Activated T-cell treated with anti-CD3 and anti-CD28 coated beads, Interleukin-2, amount 50 U/mL, for 4 hours (primary cell): ENCODE measurements around the gene MTMR12. TPM values are rescaled to one million over a fixed set of nuclear protein-coding genes. Genes with fewer than 3 reads are reported as not detected.

Experiments used
- ATAC-seq, 2 donors: fragments of 200-7000 bp; cut with Tn5 transposase; one replicate each; pipeline ENCODE4 v1.10.0; 2021
- DNase-seq: peaks from one replicate; pipeline ENCODE4 v3.0.0-alpha.2; 2020
- H3K27me3 Mint-ChIP-seq: one replicate; pipeline ENCODE4 v1.8.0; 2021; ENCODE audit warnings: low read depth, mixed read lengths
- H3K36me3 Mint-ChIP-seq: one replicate; pipeline ENCODE4 v1.8.0; 2022; ENCODE audit warnings: mixed read lengths; ENCODE audit not compliant: insufficient read depth
- H3K4me1 Mint-ChIP-seq: one replicate; pipeline ENCODE4 v1.8.0; 2021; ENCODE audit warnings: low read depth, mixed read lengths
- H3K4me3 Mint-ChIP-seq: one replicate; pipeline ENCODE4 v1.8.0; 2021; ENCODE audit warnings: mild to moderate bottlenecking, moderate library complexity, mixed read lengths
- H3K9me3 Mint-ChIP-seq: one replicate; pipeline ENCODE4 v1.8.0; 2021; ENCODE audit warnings: mixed read lengths
- total RNA-seq, 3 donors: library from RNA; stranded (reverse); gene quantifications; one replicate each; pipeline ENCODE4 v1.2.1, GENCODE V29; 2021

Gene MTMR12
- total RNA-seq, 3 donors from 2014 or later: 19.9 to 23.9 (median 22.8) TPM

- peaks cover 6% of the 10 kb centered on the region for H3K4me1 Mint-ChIP-seq
- no peak for DNase-seq
- no peaks in the 10 kb centered on the region for H3K9me3 Mint-ChIP-seq
- no peaks in the 10 kb centered on the region for H3K27me3 Mint-ChIP-seq
- H3K36me3 Mint-ChIP-seq: peaks cover 36% of the 10 kb centered on the region
- ATAC-seq: no peak
- no peak overlapping the region for H3K4me3 Mint-ChIP-seq
Observed at GRCh38 chr5:32264957-32265572, 47.7 kb downstream of the MTMR12 start.

GRCh38 chr5:32263684-32264083 lies 49.1 kb downstream of the MTMR12 start:
- ATAC-seq (no peak), DNase-seq (no peak)
- Mint-ChIP-seq H3K36me3 (peaks cover 41% of the 10 kb centered on the region), H3K9me3 (no peaks in the 10 kb centered on the region), H3K27me3 (no peaks in the 10 kb centered on the region), H3K4me1 (peaks cover 6% of the 10 kb centered on the region), H3K4me3 (no peak overlapping the region)

GRCh38 chr5:32261198-32261597 lies 51.5 kb downstream of the MTMR12 start:
- no peak for DNase-seq
- H3K4me1 Mint-ChIP-seq: peaks cover 6% of the 10 kb centered on the region
- peak; percentile 57 to 67 for ATAC-seq
- H3K36me3 Mint-ChIP-seq: peaks cover 45% of the 10 kb centered on the region
- H3K9me3 Mint-ChIP-seq: no peaks in the 10 kb centered on the region
- H3K4me3 Mint-ChIP-seq: no peak overlapping the region
- no peaks in the 10 kb centered on the region for H3K27me3 Mint-ChIP-seq

- no peaks in the 10 kb centered on the region for H3K27me3 Mint-ChIP-seq
- H3K36me3 Mint-ChIP-seq: peaks cover 45% of the 10 kb centered on the region
- no peaks in the 10 kb centered on the region for H3K9me3 Mint-ChIP-seq
- ATAC-seq (no peak), DNase-seq (no peak)
- H3K4me1 Mint-ChIP-seq: peaks cover 6% of the 10 kb centered on the region
- H3K4me3 Mint-ChIP-seq: no peak overlapping the region
Observed at GRCh38 chr5:32259033-32259432, 53.7 kb downstream of the MTMR12 start.

- ATAC-seq (no peak), DNase-seq (no peak)
- peaks cover 48% of the 10 kb centered on the region for H3K36me3 Mint-ChIP-seq
- no peak overlapping the region for H3K4me3 Mint-ChIP-seq
- H3K27me3 Mint-ChIP-seq: no peaks in the 10 kb centered on the region
- no peaks in the 10 kb centered on the region for H3K9me3 Mint-ChIP-seq
- peaks cover 6% of the 10 kb centered on the region for H3K4me1 Mint-ChIP-seq
Observed at GRCh38 chr5:32258424-32258823, 54.3 kb downstream of the MTMR12 start.

- Mint-ChIP-seq H3K27me3 (no peaks in the 10 kb centered on the region), H3K4me3 (no peak overlapping the region), H3K9me3 (no peaks in the 10 kb centered on the region), H3K4me1 (no peaks in the 10 kb centered on the region), H3K36me3 (peaks cover 48% of the 10 kb centered on the region)
- ATAC-seq: no peak
- no peak for DNase-seq
Observed at GRCh38 chr5:32255540-32255900, 57.2 kb downstream of the MTMR12 start.

- DNase-seq (no peak), ATAC-seq (no peak)
- Mint-ChIP-seq H3K4me3 (no peak overlapping the region), H3K36me3 (peaks cover 45% of the 10 kb centered on the region), H3K27me3 (no peaks in the 10 kb centered on the region), H3K4me1 (no peaks in the 10 kb centered on the region), H3K9me3 (no peaks in the 10 kb centered on the region)
Observed at GRCh38 chr5:32254881-32255539, 57.7 kb downstream of the MTMR12 start.

GRCh38 chr5:32251871-32252458 lies 60.8 kb downstream of the MTMR12 start:
- Mint-ChIP-seq H3K27me3 (no peaks in the 10 kb centered on the region), H3K9me3 (no peaks in the 10 kb centered on the region), H3K4me1 (no peaks in the 10 kb centered on the region), H3K36me3 (peaks cover 52% of the 10 kb centered on the region), H3K4me3 (no peak overlapping the region)
- DNase-seq (no peak), ATAC-seq (no peak)

- no peak overlapping the region for H3K4me3 Mint-ChIP-seq
- H3K9me3 Mint-ChIP-seq: no peaks in the 10 kb centered on the region
- no peaks in the 10 kb centered on the region for H3K27me3 Mint-ChIP-seq
- no peak for ATAC-seq
- no peak for DNase-seq
- H3K36me3 Mint-ChIP-seq: peaks cover 51% of the 10 kb centered on the region
- no peaks in the 10 kb centered on the region for H3K4me1 Mint-ChIP-seq
Observed at GRCh38 chr5:32249668-32250067, 63.1 kb downstream of the MTMR12 start.

- Mint-ChIP-seq H3K4me1 (peaks cover 11% of the 10 kb centered on the region), H3K36me3 (peaks cover 53% of the 10 kb centered on the region), H3K9me3 (no peaks in the 10 kb centered on the region), H3K27me3 (no peaks in the 10 kb centered on the region), H3K4me3 (no peak overlapping the region)
- no peak for DNase-seq
- no peak for ATAC-seq
Observed at GRCh38 chr5:32245742-32246141, 67.0 kb downstream of the MTMR12 start.

GRCh38 chr5:32244017-32244416 lies 68.7 kb downstream of the MTMR12 start:
- Mint-ChIP-seq H3K27me3 (no peaks in the 10 kb centered on the region), H3K4me1 (peaks cover 12% of the 10 kb centered on the region), H3K4me3 (no peak overlapping the region), H3K9me3 (no peaks in the 10 kb centered on the region), H3K36me3 (peaks cover 49% of the 10 kb centered on the region)
- DNase-seq (no peak), ATAC-seq (no peak)

- Mint-ChIP-seq H3K4me3 (no peak overlapping the region), H3K36me3 (peaks cover 34% of the 10 kb centered on the region), H3K9me3 (no peaks in the 10 kb centered on the region), H3K27me3 (no peaks in the 10 kb centered on the region), H3K4me1 (peaks cover 12% of the 10 kb centered on the region)
- DNase-seq (no peak), ATAC-seq (no peak)
Observed at GRCh38 chr5:32241034-32241783, 71.5 kb downstream of the MTMR12 start.

GRCh38 chr5:32239385-32239784 lies 73.4 kb downstream of the MTMR12 start:
- H3K36me3 Mint-ChIP-seq: peaks cover 38% of the 10 kb centered on the region
- H3K27me3 Mint-ChIP-seq: no peaks in the 10 kb centered on the region
- H3K4me3 Mint-ChIP-seq: no peak overlapping the region
- H3K4me1 Mint-ChIP-seq: peaks cover 12% of the 10 kb centered on the region
- no peaks in the 10 kb centered on the region for H3K9me3 Mint-ChIP-seq
- ATAC-seq (no peak), DNase-seq (no peak)

GRCh38 chr5:32233696-32234447 lies 78.9 kb downstream of the MTMR12 start:
- H3K9me3 Mint-ChIP-seq: no peaks in the 10 kb centered on the region
- H3K36me3 Mint-ChIP-seq: peaks cover 30% of the 10 kb centered on the region
- no peak for DNase-seq
- H3K27me3 Mint-ChIP-seq: no peaks in the 10 kb centered on the region
- no peak overlapping the region for H3K4me3 Mint-ChIP-seq
- no peak for ATAC-seq
- peaks cover 8% of the 10 kb centered on the region for H3K4me1 Mint-ChIP-seq
